HCT116 (cell line): ENCODE results near the gene BMP2K. TPM values are rescaled to one million over a fixed set of nuclear protein-coding genes. Genes with fewer than 3 reads are reported as not detected.

Experiments used
- ATAC-seq: fragments of 200-7000 bp; cut with Tn5 transposase; 2 replicates; pipeline ENCODE4 v1.9.1; 2020; ENCODE audit warnings: mild to moderate bottlenecking, moderate library complexity
- BruUV-seq: library from RNA; stranded (reverse); fragments of 400-500 nt; replicated peaks from 2 replicates; lab custom pipeline; 2021; lab: Mats Ljungman, UMichigan
- CTCF ChIA-PET: fragments of 300-600 bp; sonication (Branson Sonifier 250); formaldehyde crosslinking; loops from one replicate; lab custom pipeline; 2021; ENCODE audit warnings: antibody characterized with exemption; lab: Charles Lee
- POLR2A ChIA-PET: fragments of 300-600, 350-600 bp; sonication (Branson Sonifier 250); formaldehyde crosslinking; loops from one replicate; lab custom pipeline; 2021; ENCODE audit warnings: antibody characterized with exemption; lab: Charles Lee
- RAD21 ChIA-PET, 2 experiments: fragments of 300-600 bp; sonication (Branson Sonifier 250); formaldehyde crosslinking; loops; one replicate each; lab custom pipeline; 2023; ENCODE audit warnings: low total read pairs in 2 of 2; ENCODE audit not compliant: uncharacterized antibody in 2 of 2, unreplicated experiment in 2 of 2, low non-redundant PET in 1 of 2; lab: Charles Lee
- DNase-seq: peaks from one replicate; pipeline ENCODE4 v3.0.0-alpha.2; 2010; ENCODE audit warnings: low read depth, low spot score
- H2AFZ ChIP-seq: fragments of 200-600 bp; shearing (Covaris generic), sonication (generic); 2 replicates; pipeline ENCODE4 v1.6.1; 2017; ENCODE audit warnings: low read depth, mixed run types, mixed read lengths, antibody characterized with exemption, low read length; ENCODE audit not compliant: poor library complexity, severe bottlenecking
- H3K27ac ChIP-seq: 2 replicates; pipeline ENCODE4 v1.5.1; 2012; ENCODE audit warnings: low read depth, low read length
- H3K27me3 ChIP-seq: fragments of 200-600 bp; sonication (generic); 2 replicates; pipeline ENCODE4 v1.6.1; 2016; ENCODE audit warnings: mixed run types, low read length, mixed read lengths; ENCODE audit not compliant: insufficient read depth
- H3K36me3 ChIP-seq, 2 experiments: fragments of 200-500 bp in 1 of 2; fragments of 200-600 bp in 1 of 2; sonication (Bioruptor generic) in 1 of 2; sonication (generic) in 1 of 2; 2 replicates each; pipeline versions ENCODE4 v1.5.1 to v1.6.1; 2014 to 2016; ENCODE audit warnings: low read length in 2 of 2, inconsistent platforms in 1 of 2, mixed read lengths in 1 of 2, mixed run types in 1 of 2; ENCODE audit not compliant: insufficient read depth in 2 of 2, control insufficient read depth in 1 of 2
- H3K4me1 ChIP-seq, 2 experiments: fragments of 200-600 bp in 1 of 2; sonication (generic) in 1 of 2; 2 replicates each; pipeline versions ENCODE4 v1.5.1 to v1.6.1; 2012 to 2017; ENCODE audit warnings: low read length in 2 of 2, inconsistent platforms in 1 of 2, mild to moderate bottlenecking in 1 of 2, mixed read lengths in 1 of 2, mixed run types in 1 of 2, moderate library complexity in 1 of 2; ENCODE audit not compliant: insufficient read depth in 2 of 2, control insufficient read depth in 1 of 2
- H3K4me2 ChIP-seq: fragments of 200-600 bp; sonication (generic); 2 replicates; pipeline ENCODE4 v1.6.1; 2017; ENCODE audit warnings: mixed run types, low read length, mixed read lengths
- H3K4me3 ChIP-seq, 2 experiments: fragments of 200-600 bp in 1 of 2; sonication (generic) in 1 of 2; replicated peaks in 1 of 2; 2 replicates each; pipeline ENCODE4 v1.5.1; 2011 to 2016; ENCODE audit warnings: low read length in 2 of 2, control low read depth in 1 of 2, low read depth in 1 of 2, mild to moderate bottlenecking in 1 of 2, mixed read lengths in 1 of 2, mixed run types in 1 of 2
- H3K79me2 ChIP-seq: fragments of 200-600 bp; sonication (generic); 2 replicates; pipeline ENCODE4 v1.6.1; 2017; ENCODE audit warnings: mild to moderate bottlenecking, mixed run types, low read length, moderate library complexity, mixed read lengths; ENCODE audit not compliant: insufficient read depth
- H3K9ac ChIP-seq: fragments of 200-600 bp; sonication (generic); 2 replicates; pipeline ENCODE4 v1.6.1; 2016; ENCODE audit warnings: low read length, mixed read lengths
- H3K9me2 ChIP-seq: fragments of 200-600 bp; sonication (generic), shearing (Covaris generic); 2 replicates; pipeline ENCODE4 v1.6.1; 2017; ENCODE audit warnings: mixed run types, mild to moderate bottlenecking, moderate library complexity; ENCODE audit not compliant: insufficient read depth
- H3K9me3 ChIP-seq, 2 experiments: fragments of 200-500 bp in 1 of 2; fragments of 200-600 bp in 1 of 2; sonication (Bioruptor generic) in 1 of 2; sonication (generic) in 1 of 2; 2 replicates each; pipeline ENCODE4 v1.6.1; 2014 to 2017; ENCODE audit warnings: low read length in 2 of 2, mixed read lengths in 2 of 2, inconsistent platforms in 1 of 2, low read depth in 1 of 2, mild to moderate bottlenecking in 1 of 2, mixed run types in 1 of 2, moderate library complexity in 1 of 2; ENCODE audit not compliant: control insufficient read depth in 1 of 2, insufficient read depth in 1 of 2
- H4K20me1 ChIP-seq: fragments of 200-600 bp; sonication (generic), shearing (Covaris generic); 2 replicates; pipeline ENCODE4 v1.6.1; 2017; ENCODE audit warnings: mixed run types, mild to moderate bottlenecking, moderate library complexity; ENCODE audit not compliant: insufficient read depth
- CBX3 ChIP-seq: IDR thresholded peaks from 2 replicates; pipeline ENCODE4 v1.6.1; 2012; ENCODE audit warnings: low read depth
- CEBPB ChIP-seq: IDR thresholded peaks from 2 replicates; pipeline ENCODE4 v1.6.1; 2012; ENCODE audit warnings: low read depth
- EGR1 ChIP-seq: IDR thresholded peaks from 2 replicates; pipeline ENCODE4 v1.6.1; 2012; ENCODE audit warnings: low read depth
- EZH2 ChIP-seq: fragments of 200-600 bp; sonication (generic); IDR thresholded peaks from 2 replicates; pipeline ENCODE4 v1.6.1; 2017; ENCODE audit warnings: antibody characterized with exemption, mixed run types
- MAX ChIP-seq: IDR thresholded peaks from 2 replicates; pipeline ENCODE4 v1.6.1; 2012
- POLR2A ChIP-seq: IDR thresholded peaks from 2 replicates; pipeline ENCODE4 v1.7.0; 2011; ENCODE audit warnings: borderline replicate concordance; ENCODE audit not compliant: insufficient read depth, insufficient read length; ENCODE audit errors: extremely low read depth
- REST ChIP-seq: IDR thresholded peaks from 2 replicates; pipeline ENCODE4 v1.6.1; 2012; ENCODE audit warnings: low read depth
- SIN3A ChIP-seq: IDR thresholded peaks from 2 replicates; pipeline ENCODE4 v1.6.1; 2012; ENCODE audit warnings: low read depth
- SP1 ChIP-seq: IDR thresholded peaks from 2 replicates; pipeline ENCODE4 v1.6.1; 2012; ENCODE audit warnings: low read depth
- YY1 ChIP-seq: IDR thresholded peaks from 2 replicates; pipeline ENCODE4 v1.6.1; 2011; ENCODE audit warnings: low read length, low read depth, moderate library complexity, mild to moderate bottlenecking; ENCODE audit not compliant: insufficient replicate concordance; ENCODE audit errors: extremely low read depth
- ZFX ChIP-seq: fragments of 450-650 bp; IDR thresholded peaks from 2 replicates; pipeline ENCODE4 v1.6.1; 2017
- intact Hi-C: fragments of 100-400 bp; cut with micrococcal nuclease; formaldehyde crosslinking; loops from 2 replicates; pipeline ENCODE4 v1.10.0; 2022
- total RNA-seq: library from RNA; stranded (reverse); gene quantifications from one replicate; pipeline ENCODE4 v1.2.1, GENCODE V29; 2021; ENCODE audit not compliant: unreplicated experiment

BMP2K gene
- total RNA-seq, 1 experiment from 2014 or later, result 27.7 TPM

- TF ChIP-seq REST (no peak), CEBPB (no peak), POLR2A (no peak), YY1 (no peak), ZFX (no peak), SIN3A (no peak), SP1 (no peak)
Measured at GRCh38 chr4:78774417-78774816, 1.7 kb upstream of the BMP2K start (continued).

GRCh38 chr4:78775303-78776078 is 659 bp upstream of the BMP2K start:
- H3K4me3 ChIP-seq, result peak overlapping the region; percentile 81 to 88
- peak overlapping the region; percentile 29 for H2AFZ ChIP-seq
- peak overlapping the region; percentile 80 for H3K27ac ChIP-seq
- peak overlapping the region; percentile 94 for H3K9ac ChIP-seq
- H3K36me3 ChIP-seq, result no peaks in the 10 kb centered on the region
- H3K4me1 ChIP-seq, result peaks cover 4 to 23% of the 10 kb centered on the region in 2 experiments; a peak in 3 of 4 replicates
- ChIA-PET RAD21 (no interaction called here), POLR2A (no interaction called here), CTCF (no interaction called here)
- no peak for TF ChIP-seq CBX3
- TF ChIP-seq ZFX, result peak; percentile 27; the same call in 1 of the 2 replicates
- peak; percentile 27 for TF ChIP-seq SIN3A
- TF ChIP-seq MAX, result peak; percentile 89
- TF ChIP-seq POLR2A, result peak; percentile 66
- no peak for TF ChIP-seq EGR1
- TF ChIP-seq EZH2, result no peak
- ATAC-seq, result peak; percentile 81
- intact Hi-C loops, result no loop called here
- no peaks in the 10 kb centered on the region for H3K9me3 ChIP-seq
- BruUV-seq, result TSS peak; percentile 97
- peak; percentile 46 for DNase-seq
- no peaks in the 10 kb centered on the region for H3K27me3 ChIP-seq
- H3K9me2 ChIP-seq, result no peaks in the 10 kb centered on the region
- H3K4me2 ChIP-seq, result peak overlapping the region; percentile 91
- H4K20me1 ChIP-seq, result 0 out of 2 replicates have a peak, but pooled peaks cover 6% of the 10 kb centered on the region
- peaks cover 39% of the 10 kb centered on the region for H3K79me2 ChIP-seq
